GM19467 (cell line): ENCODE measurements around the gene MACROH2A1.

Source experiments
- ATAC-seq: cut with Tn5 transposase; IDR thresholded peaks from one replicate; pipeline ENCODE4 v1.9.1; 2021; ENCODE audit warnings: mild to moderate bottlenecking, moderate library complexity; ENCODE audit not compliant: unreplicated experiment

MACROH2A1 gene

DNA sequence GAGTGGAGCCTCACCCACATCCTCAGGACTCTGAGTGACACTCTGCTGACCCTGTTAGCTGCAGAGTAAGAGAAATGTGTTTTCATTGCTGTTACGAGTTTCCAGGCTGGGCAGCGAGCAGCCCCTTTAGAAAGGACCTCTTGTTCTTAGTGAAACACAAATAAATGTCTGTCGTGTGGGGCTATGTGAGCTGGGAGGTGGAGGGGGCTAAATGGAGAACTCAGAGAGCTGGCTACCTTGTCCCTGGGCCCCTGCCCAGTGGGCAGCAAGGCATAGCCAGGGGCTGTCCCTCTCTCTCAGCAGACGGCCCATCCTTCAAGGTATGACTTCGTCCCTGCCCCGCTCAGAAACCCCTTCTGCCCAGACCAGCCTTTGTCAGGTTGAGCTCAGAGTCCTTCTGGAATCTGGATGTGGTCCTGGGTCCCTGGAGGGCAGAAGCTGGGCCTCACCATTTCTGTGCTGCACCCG lies 38.0 kb upstream of the MACROH2A1 start:
- no peak for ATAC-seq

DNA sequence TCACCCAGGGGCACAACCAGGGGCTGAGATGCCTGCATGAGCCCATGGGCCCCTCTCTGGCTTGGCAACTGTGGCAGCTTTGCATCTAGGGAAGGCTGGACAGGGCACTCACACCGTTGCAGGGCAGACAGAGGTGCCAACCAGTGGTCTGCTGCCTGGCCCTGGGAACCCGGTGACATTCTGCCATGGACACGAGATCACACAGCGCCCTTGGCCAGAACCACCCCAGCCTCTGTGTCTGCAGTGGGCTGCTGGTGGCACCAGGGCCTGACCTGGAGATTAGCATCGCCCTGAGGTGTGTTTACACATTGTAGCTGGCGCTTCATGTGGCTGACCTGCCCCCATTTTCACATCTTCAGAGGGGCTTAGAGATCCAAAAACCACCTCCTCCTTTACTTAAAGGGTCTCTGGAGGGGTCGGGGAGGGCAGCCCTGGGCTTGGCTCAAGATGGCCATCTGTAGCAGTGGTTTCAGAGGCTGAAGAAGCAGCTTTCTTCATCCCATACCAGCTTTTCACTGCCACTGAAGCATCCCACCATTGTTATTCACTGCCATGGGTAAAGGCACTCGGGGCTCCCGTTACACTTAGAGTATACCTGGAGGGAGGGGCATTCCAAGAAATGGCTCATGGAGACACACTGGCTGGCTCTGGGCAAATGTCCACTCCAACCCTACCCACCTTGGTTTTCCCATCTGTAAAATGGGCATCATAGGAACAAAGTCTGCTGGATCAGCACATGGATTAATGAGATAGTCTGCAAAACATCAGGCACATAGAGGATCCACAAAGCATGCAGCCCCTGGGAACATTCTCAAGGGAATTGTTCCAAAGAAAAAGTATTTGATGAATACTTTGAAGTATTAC lies 36.7 kb upstream of the MACROH2A1 start:
- ATAC-seq: no peak

DNA sequence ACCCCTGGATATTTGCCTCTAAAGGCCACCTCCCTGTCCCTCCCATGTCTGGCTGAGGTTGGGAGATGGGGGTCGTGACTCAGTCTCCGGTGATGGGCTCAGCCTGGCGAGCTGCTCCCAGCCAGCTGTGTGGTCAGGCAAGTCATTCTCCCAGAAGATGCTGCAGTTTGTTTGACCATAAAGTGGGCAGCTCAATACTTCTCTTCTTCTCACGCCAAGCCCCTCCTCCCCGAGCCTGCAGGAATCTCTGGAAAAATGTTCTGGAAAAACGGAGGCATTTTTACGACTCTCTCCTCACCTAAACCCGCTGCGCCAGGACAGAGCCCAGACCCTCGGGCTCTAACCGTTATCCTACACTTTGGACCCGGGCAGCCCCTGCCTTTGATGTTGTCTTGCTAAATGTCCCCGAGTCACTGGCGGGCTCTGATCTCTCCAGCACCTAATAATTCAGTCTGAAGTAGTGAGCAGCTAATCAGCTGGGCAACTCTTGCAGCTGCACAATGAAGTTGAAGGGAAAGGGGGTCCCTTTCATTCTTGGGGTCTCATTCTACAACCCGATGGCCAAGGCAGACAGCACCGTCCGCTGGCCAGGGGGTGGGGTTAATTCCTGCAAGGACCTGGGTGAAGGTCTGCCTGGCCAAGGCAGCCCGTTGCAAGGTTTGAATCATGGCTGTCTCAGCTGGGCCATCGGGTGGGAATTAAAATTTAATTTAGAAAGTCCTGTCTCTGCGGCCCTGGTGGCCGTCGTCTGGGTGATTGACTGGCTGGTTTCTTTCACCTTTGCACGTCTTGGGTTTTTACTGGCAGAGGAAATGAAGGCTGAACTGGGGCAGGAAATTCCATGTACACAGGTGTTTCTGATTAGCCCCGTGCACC lies 35.8 kb upstream of the MACROH2A1 start:
- no peak for ATAC-seq

GRCh38 chr5:135433681-135434426 lies 34.8 kb upstream of the MACROH2A1 start:
- no peak for ATAC-seq

- ATAC-seq: no peak
Measured at GRCh38 chr5:135432113-135432512, 33.1 kb upstream of the MACROH2A1 start.

GRCh38 chr5:135430135-135430437 lies 31.1 kb upstream of the MACROH2A1 start:
- ATAC-seq: no peak

DNA sequence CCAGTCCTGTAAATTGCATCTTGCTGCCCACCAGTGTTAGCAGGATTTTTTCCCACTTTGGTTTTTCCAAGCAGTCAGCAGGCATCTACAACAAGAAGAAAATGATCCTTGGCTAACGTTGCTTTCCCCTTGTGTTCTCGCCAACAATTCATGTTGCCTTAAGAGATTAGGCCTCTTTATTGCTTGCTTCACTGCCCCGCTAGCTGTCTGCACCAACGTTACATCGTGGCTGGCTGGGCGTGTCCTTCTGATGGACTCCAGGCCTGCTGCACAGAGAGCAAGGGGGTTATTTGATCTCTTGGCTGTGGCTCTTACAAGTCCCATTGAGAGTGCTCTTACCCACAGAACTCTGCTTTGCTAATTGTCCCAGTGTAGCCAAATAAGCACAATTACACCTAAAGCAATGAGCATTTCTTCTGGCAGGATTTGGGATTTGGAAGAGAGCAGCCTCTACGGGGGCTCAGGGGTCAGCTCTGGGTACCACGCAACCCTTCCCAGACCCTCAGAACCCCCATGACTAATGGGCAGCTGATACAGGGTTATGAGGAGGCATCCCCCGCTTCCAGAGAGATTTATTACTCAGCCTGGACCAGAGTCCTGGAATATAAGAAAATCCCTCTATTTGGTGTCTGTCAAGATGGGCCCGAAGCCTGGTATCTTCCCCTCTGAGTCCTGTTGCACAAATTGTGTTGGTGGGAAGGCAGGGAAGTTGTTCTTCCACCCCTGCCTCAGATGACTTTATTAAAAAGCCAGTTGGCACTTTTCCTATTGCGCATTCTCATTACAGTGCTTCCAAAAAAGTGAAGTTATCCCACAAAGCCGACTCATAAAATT lies 30.5 kb upstream of the MACROH2A1 start:
- no peak for ATAC-seq

DNA sequence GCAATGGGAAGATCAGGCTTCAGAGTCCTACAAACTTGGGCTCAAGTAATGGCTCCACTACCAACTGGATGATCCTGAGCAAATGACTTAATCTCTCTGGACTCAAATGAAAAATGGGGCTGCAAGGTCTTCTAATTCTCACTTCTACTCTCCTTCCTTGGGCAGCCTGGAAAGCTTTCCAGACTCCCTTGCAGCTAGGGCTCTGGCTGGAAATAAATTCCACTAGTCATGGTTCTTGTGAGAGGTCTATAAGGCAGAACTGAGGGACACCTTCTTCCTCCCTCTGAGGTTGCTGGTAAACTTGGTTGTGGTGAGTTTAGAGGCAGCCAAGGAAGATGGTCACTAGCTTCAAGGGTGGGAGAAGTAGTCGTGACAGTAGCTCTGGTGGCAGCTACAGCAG lies 29.6 kb upstream of the MACROH2A1 start:
- ATAC-seq: no peak

DNA sequence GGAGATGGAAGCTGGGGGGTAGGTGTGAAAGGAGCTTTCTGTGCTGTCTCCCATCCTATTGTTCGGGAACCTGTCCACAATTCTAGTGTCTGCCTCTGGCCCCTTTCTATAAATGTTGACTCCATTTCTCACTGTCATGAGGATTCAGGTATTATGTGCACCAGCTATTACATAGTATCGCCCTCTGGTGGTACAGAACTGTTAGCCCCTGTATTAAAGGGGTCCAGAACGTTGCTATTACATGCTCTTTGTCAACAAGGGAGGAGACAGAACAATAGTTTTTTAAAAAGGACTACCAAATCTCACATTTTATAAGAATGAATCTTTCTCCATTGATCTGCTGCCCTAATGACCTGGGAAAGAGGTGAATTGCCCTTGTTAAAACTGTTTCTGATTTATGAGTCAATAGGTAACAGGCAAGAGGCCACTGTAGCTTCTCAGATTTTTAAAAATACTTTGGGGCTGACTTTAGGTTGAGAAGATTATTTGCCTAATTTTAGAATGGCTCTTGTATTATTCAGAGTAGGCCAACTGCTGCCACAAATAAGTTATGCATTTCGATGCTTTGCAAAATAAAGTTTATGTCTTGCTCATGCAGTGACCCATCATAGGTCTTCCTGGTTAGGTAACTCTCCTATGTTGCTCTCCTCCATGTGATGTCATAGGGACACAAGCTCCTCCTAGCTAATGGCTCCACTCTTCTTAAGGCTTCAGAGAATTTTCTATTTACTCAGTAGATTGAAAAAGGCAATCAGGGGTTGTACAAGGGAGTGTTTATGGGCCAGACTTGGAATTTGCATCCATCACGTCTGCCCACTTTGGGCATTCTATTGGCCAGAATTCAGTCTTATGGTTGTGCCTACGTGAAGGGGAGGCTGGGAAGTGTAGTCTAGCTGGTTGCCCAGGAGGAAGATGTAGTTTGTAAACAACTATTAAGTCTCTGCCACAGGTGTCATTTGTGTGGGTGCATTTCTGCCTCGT lies 27.4 kb upstream of the MACROH2A1 start:
- ATAC-seq: no peak

DNA sequence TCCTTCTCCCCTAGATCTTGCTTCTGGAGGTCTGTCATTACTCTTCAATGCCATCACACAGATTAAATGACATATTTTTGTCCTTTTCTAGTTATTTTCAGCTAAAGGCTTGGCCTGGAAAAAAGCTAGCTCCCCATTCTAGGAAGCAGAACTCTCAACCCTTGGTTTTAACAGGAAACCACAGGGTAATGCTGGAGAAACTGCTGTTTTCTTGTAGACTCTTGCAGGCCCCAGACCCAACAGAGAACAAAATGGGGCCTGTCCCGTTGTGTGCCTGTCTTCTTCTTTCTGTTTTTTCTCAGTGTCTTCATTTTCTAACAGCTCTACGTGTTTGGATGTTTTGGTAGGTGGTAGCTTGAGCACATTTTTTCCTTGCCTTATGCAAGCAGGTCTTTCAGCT lies 26.6 kb upstream of the MACROH2A1 start:
- ATAC-seq: no peak

GRCh38 chr5:135423846-135424168 lies 24.8 kb upstream of the MACROH2A1 start:
- ATAC-seq: no peak

DNA sequence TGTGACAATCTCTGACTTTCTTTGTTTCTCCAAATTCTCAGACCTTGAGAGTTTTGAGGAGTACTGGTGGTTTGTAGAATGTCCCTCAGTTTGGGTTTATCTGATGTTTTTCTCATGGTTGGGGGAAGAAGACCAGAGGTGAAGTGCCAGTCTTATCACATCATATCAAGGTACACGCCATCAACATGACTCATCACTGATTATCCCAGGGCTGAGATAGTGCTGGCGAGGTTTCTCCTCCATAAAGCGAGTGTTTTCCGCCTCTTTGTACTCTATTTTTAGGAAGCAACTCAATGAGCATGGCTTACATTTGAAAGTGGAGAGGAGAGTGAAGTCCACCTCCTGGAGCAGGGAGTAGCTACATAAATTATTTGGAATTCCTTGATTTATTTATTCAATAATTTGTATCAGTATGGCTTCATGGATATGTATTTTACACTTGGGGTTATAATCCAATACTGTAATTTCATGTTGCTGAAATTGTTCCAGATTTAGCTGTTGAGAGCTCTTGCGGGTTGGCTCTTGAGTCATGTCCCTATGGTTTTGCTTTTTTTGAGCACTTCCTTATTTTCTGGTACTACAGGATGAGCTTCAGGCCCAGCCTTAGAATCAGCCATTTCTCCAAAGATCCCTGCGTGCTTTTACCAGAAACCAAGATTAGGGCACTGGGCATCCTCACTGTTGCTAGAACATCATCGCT lies 24.3 kb upstream of the MACROH2A1 start:
- no peak for ATAC-seq

GRCh38 chr5:135422419-135422818 lies 23.4 kb upstream of the MACROH2A1 start:
- no peak for ATAC-seq

- ATAC-seq: no peak
Measured at GRCh38 chr5:135417083-135417482, 18.1 kb upstream of the MACROH2A1 start.

DNA sequence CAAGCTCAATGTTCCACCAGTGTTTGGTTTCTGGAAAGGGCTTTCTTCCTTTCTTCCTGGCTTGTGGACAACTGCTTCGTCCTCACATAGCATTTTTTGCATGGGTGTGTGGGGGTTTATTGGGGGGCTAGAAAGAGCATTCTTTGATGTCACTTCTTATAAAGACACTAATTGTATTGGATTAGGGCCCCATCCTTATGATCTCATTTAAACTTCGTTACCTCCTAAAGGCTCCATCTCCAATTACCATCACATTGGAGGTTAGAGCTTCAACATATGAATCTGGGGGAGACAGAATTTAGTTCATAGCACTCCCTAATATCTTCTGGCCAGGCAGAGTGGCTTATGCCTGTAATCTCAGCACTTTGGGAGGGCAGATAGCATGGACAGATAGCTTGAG lies 6.1 kb upstream of the MACROH2A1 start:
- ATAC-seq: no peak

DNA sequence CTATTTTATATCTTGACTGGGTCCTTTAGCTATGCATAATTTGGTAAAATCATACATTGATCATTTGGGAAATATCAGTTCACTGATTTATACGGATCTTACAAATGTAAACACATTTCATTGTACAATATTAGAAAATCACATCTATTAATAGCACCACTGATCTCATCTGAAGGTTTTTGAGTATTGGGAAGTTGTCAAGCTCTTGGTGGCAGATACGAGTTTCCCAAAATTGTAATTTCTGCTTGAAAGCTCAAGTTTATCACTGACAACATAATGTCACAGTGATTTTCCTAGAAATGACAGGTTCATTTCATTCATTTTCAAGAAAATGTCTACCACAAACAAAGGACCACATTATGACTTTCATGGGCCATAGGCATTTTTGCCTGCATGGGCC lies 3.0 kb upstream of the MACROH2A1 start:
- ATAC-seq: no peak

DNA sequence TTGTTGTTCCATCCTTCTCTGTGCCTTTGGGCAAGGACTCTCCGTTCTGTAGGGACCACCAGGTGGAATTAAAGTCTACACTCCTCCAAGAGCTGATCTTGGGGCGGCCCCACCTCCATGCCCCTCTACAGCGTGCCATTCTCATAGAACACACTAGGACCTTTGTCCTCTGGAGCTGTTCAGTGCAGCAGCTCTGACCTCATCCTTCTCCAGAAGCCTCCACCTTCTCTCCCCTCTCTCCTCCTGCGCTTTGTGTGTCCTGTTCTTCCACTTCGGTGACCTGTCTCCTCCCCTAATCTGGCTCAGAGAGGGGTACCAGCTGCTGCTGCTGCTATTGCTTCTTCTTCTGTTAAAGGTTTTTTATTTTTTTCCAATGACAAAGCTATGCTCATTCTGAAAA lies 1.8 kb upstream of the MACROH2A1 start:
- no peak for ATAC-seq

DNA sequence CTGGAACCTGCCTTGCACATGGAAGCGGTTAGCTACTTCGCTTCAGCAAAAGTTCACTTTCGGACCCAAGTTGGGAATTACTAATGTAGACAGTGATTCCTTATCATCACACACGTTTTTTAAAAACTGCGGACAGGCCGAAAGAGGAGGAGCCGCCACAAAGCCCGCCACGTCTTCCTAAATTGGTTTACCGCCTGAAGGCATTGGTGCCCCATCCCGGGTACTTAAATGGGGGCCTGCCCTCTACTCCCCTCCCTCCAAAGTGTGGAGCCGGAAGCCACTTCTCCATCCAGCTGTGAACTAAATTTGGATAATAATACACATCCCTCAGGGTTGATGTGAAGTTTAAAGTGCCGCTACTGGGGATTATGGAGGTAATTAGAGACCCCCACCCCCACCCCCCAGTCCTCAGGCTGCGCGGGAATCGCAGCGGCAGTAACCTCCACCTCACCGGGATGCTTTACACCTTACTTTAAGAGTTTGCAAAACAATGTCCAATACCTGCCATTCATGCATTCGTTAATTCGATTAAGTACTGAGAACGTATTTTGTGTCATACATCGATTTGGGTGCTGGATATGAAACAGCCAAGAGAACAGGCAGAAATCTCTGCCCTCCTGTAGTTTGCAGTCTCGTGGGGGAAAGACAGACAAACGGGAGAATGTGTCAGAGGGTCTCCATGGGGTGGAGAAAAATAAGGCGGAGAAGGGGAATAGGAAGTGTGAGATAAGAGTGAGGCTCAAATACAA lies 937 bp upstream of the MACROH2A1 start:
- no peak for ATAC-seq
